GM12865 (cell line): ENCODE data around the gene SEZ6L.

Source experiments
- DNase-seq: peaks from one replicate; pipeline ENCODE4 v3.0.0; 2010; ENCODE audit warnings: low read depth
- H3K4me3 ChIP-seq: 2 replicates; pipeline ENCODE4 v1.5.1; 2011; ENCODE audit warnings: mild to moderate bottlenecking, low read depth, low read length, control low read depth
- CTCF ChIP-seq: IDR thresholded peaks from 2 replicates; pipeline ENCODE4 v1.5.1; 2011; ENCODE audit warnings: low read length, control low read depth, low read depth, inconsistent platforms; ENCODE audit not compliant: insufficient read depth; ENCODE audit errors: missing control alignments

Gene SEZ6L

GRCh38 chr22:26169315-26170111 lies at the start of gene SEZ6L:
TSS of gene SEZ6L (plus strand) at chr22:26169462. CDS start at chr22:26169670, 208 bp downstream.
- TF ChIP-seq CTCF: no peak
- no peak within 1 kb of the TSS for H3K4me3 ChIP-seq
- DNase-seq: peak; percentile 9

- no peak for TF ChIP-seq CTCF
- DNase-seq: no peak
- H3K4me3 ChIP-seq: no peak overlapping the region
Measured at GRCh38 chr22:26122920-26123468, 46.3 kb upstream of the SEZ6L start.

- TF ChIP-seq CTCF: no peak
- H3K4me3 ChIP-seq: no peak overlapping the region
- DNase-seq: no peak
Measured at GRCh38 chr22:26124991-26125725, 44.1 kb upstream of the SEZ6L start.

GRCh38 chr22:26127126-26127525 lies 42.1 kb upstream of the SEZ6L start:
- TF ChIP-seq CTCF: no peak
- DNase-seq: no peak
- no peak overlapping the region for H3K4me3 ChIP-seq

GRCh38 chr22:26127556-26127955 lies 41.7 kb upstream of the SEZ6L start:
- no peak for TF ChIP-seq CTCF
- DNase-seq: no peak
- H3K4me3 ChIP-seq: no peak overlapping the region

- no peak for TF ChIP-seq CTCF
- H3K4me3 ChIP-seq: no peak overlapping the region
- DNase-seq: no peak
Measured at GRCh38 chr22:26131589-26132154, 37.6 kb upstream of the SEZ6L start.
